Endothelial cell of umbilical vein (primary cell): ENCODE data around the gene PRKAB2. TPM values are rescaled to one million over a fixed set of nuclear protein-coding genes. Genes with fewer than 3 reads are reported as not detected.
"Not testable (repeated sequence)": the region's sequence is repeated elsewhere in the genome, so short reads cannot be mapped to it uniquely, and the experiment has no call there.

Experiments used
- BruUV-seq: library from RNA; stranded (reverse); fragments of 400-500 nt; replicated peaks from 2 replicates; lab custom pipeline; 2021; lab: Mats Ljungman, UMichigan
- CTCF ChIA-PET: fragments of 300-600, 350-600 bp; sonication (Branson Sonifier 250); formaldehyde crosslinking; loops from one replicate; lab custom pipeline; 2021; ENCODE audit warnings: antibody characterized with exemption, inconsistent platforms; lab: Charles Lee
- POLR2A ChIA-PET: fragments of 300-600, 350-600 bp; sonication (Branson Sonifier 250); formaldehyde crosslinking; loops from one replicate; lab custom pipeline; 2021; ENCODE audit warnings: antibody characterized with exemption, inconsistent platforms; lab: Charles Lee
- DNase-seq: peaks from one replicate; pipeline ENCODE4 v3.0.0-alpha.2; 2011; ENCODE audit warnings: low read depth, low spot score
- FAIRE-seq: peaks from 2 replicates; lab custom pipeline; 2011; peaks lifted over from hg19 to GRCh38; lab: Jason Lieb, UNC
- H2AFZ ChIP-seq: 2 replicates; pipeline ENCODE4 v1.6.0; 2012; ENCODE audit warnings: low read depth, low read length, control low read depth, inconsistent platforms
- H3K27ac ChIP-seq: 2 replicates; pipeline ENCODE4 v1.5.1; 2011; ENCODE audit warnings: low read depth, mild to moderate bottlenecking, control low read depth, low read length, moderate library complexity; ENCODE audit not compliant: insufficient read depth
- H3K27me3 ChIP-seq, 2 experiments: 2 replicates each; pipeline versions ENCODE4 v1.6.0 to v1.6.1; 2011; ENCODE audit warnings: low read length in 2 of 2, mixed read lengths in 1 of 2; ENCODE audit not compliant: control insufficient read depth in 2 of 2, insufficient read depth in 2 of 2
- H3K36me3 ChIP-seq, 2 experiments: 2 replicates in 1 of 2; 3 replicates in 1 of 2; pipeline ENCODE4 v1.5.1; 2011; ENCODE audit warnings: low read length in 2 of 2, mild to moderate bottlenecking in 1 of 2, moderate library complexity in 1 of 2; ENCODE audit not compliant: control insufficient read depth in 2 of 2, insufficient read depth in 2 of 2; ENCODE audit errors: extremely low read depth in 1 of 2
- H3K4me1 ChIP-seq: 3 replicates; pipeline ENCODE4 v1.5.1; 2011; ENCODE audit warnings: mild to moderate bottlenecking, low read length; ENCODE audit not compliant: control insufficient read depth, insufficient read depth; ENCODE audit errors: extremely low read depth
- H3K4me2 ChIP-seq: 2 replicates; pipeline ENCODE4 v1.6.1; 2011; ENCODE audit warnings: low read length, control low read depth, mixed read lengths; ENCODE audit not compliant: insufficient read depth
- H3K4me3 ChIP-seq, 3 experiments: fragments of 200-600 bp in 1 of 3; sonication (generic), shearing (Covaris generic) in 1 of 3; replicated peaks in 1 of 3; 2 replicates each; pipeline ENCODE4 v1.5.1; 2011 to 2016; ENCODE audit warnings: control low read depth in 3 of 3, low read length in 3 of 3, mild to moderate bottlenecking in 2 of 3, inconsistent platforms in 1 of 3, low read depth in 1 of 3, moderate library complexity in 1 of 3; ENCODE audit not compliant: insufficient read depth in 1 of 3
- H3K79me2 ChIP-seq: 2 replicates; pipeline ENCODE4 v1.6.0; 2012; ENCODE audit warnings: low read length, inconsistent platforms; ENCODE audit not compliant: control insufficient read depth, insufficient read depth
- H3K9ac ChIP-seq: replicated peaks from 2 replicates; pipeline ENCODE3; 2011; ENCODE audit warnings: low read length, control low read depth; ENCODE audit not compliant: insufficient read depth; ENCODE audit errors: extremely low read depth
- H3K9me1 ChIP-seq: replicated peaks from 3 replicates; pipeline ENCODE4 v1.6.0; 2011; ENCODE audit warnings: mild to moderate bottlenecking, low read length; ENCODE audit not compliant: control insufficient read depth, insufficient read depth; ENCODE audit errors: extremely low read depth
- H3K9me3 ChIP-seq: replicated peaks from 2 replicates; pipeline ENCODE4 v1.5.1; 2012; ENCODE audit warnings: low read length, inconsistent platforms; ENCODE audit not compliant: control insufficient read depth, insufficient read depth
- H4K20me1 ChIP-seq: replicated peaks from 2 replicates; pipeline ENCODE3; 2011; ENCODE audit warnings: mild to moderate bottlenecking, low read length; ENCODE audit not compliant: control insufficient read depth, insufficient read depth; ENCODE audit errors: extremely low read depth
- FOS ChIP-seq: IDR thresholded peaks from 2 replicates; pipeline ENCODE4 v1.6.1; 2011; ENCODE audit warnings: mild to moderate bottlenecking, low read length, moderate library complexity, borderline replicate concordance; ENCODE audit not compliant: insufficient read depth
- MYC ChIP-seq: IDR thresholded peaks from one replicate; pipeline ENCODE4 v1.6.1; 2011; ENCODE audit warnings: mild to moderate bottlenecking, low read depth, low read length
- dilution Hi-C: fragments of 300-500 bp; cut with MboI; formaldehyde crosslinking; loops from one replicate; pipeline ENCODE4 v1.15.0; 2019; ENCODE audit warnings: low sequenced_read_pairs; ENCODE audit not compliant: extremely low pct_ligation_motif_present
- intact Hi-C: fragments of 100-400 bp; cut with micrococcal nuclease; formaldehyde crosslinking; loops from one replicate; pipeline ENCODE4 v1.10.0; 2022
- polyA plus RNA-seq, 4 experiments: library from polyadenylated mRNA; depleted of rRNA in 3 of 4; stranded (reverse) in 3 of 4; unstranded in 1 of 4; fragments of >200 nt; gene quantifications; 2 replicates each; pipeline versions ENCODE4 v1.2.1 to v1.2.3, GENCODE V29; 2011 to 2012; ENCODE audit warnings: missing spikeins in 1 of 4
- total RNA-seq: library from RNA; stranded (reverse); gene quantifications from 2 replicates; pipeline ENCODE4 v1.2.3, GENCODE V29; 2021

PRKAB2 gene
- total and polyA plus RNA-seq, 2 donors (not counting 3 experiments of a cell fraction or from before 2014, with no cell fraction given), result 6.2 to 7.4 TPM

GRCh38 chr1:147201276-147201675 lies 29.0 kb upstream of the PRKAB2 start:
- no peak overlapping the region for H3K9ac ChIP-seq
- DNase-seq (no peak), FAIRE-seq (no peak)
- no peaks in the 10 kb centered on the region for H3K79me2 ChIP-seq
- no peaks in the 10 kb centered on the region for H3K9me1 ChIP-seq
- H3K4me3 ChIP-seq, result no peak overlapping the region
- no peak overlapping the region for H2AFZ ChIP-seq
- no peaks in the 10 kb centered on the region for H3K4me1 ChIP-seq
- TF ChIP-seq FOS, result no peak
- TF ChIP-seq MYC, result no peak
- POLR2A ChIA-PET, result no interaction called here
- H3K9me3 ChIP-seq, result no peaks in the 10 kb centered on the region
- H3K4me2 ChIP-seq, result no peak overlapping the region
- BruUV-seq, result no TSS peak
- CTCF ChIA-PET, result interaction anchor here (1.1 kb wide), 1 partner anchor 73 kb away, joined by 3 read pairs; no protein-coding TSS in a partner anchor
- H3K27ac ChIP-seq, result no peak overlapping the region
- dilution Hi-C loops (no loop called here), intact Hi-C loops (no loop called here)
- no peaks in the 10 kb centered on the region for H4K20me1 ChIP-seq
- H3K27me3 ChIP-seq, result no peaks in the 10 kb centered on the region
- H3K36me3 ChIP-seq, result no peaks in the 10 kb centered on the region

- DNase-seq, H3K27me3 ChIP-seq, H2AFZ ChIP-seq, intact Hi-C loops, H3K27ac ChIP-seq, H3K79me2 ChIP-seq, BruUV-seq, H3K9me1 ChIP-seq, H3K4me3 ChIP-seq, FAIRE-seq, H3K4me1 ChIP-seq, H4K20me1 ChIP-seq, H3K9me3 ChIP-seq, H3K36me3 ChIP-seq, POLR2A ChIA-PET, H3K4me2 ChIP-seq, H3K9ac ChIP-seq, dilution Hi-C loops: not testable (repeated sequence)
- CTCF ChIA-PET, result interaction anchor here (1.5 kb wide), 1 partner anchor 10 kb away, joined by 4 read pairs; no protein-coding TSS in a partner anchor
These were observed 25.1 kb upstream of the PRKAB2 start for GRCh38 chr1:147197324-147197723.
